Measurements from ENCODE around the gene MCF2L2.
A peak's percentile ranks its signal among the peaks of the same experiment; 100 is the strongest.

The MCF2L2 gene

GRCh38 chr3:183192650-183193300 is 235.6 kb downstream of the MCF2L2 start:
- no peak overlapping the region for H3K4me3 ChIP-seq (IDR thresholded peaks at IDR 0.05; ENCODE audit: insufficient read depth, low read depth, low read length)
- H4K20me1 ChIP-seq (ENCODE audit: insufficient read depth): no peaks in the 10 kb centered on the region
- no peak for TF ChIP-seq CTCF (conservative IDR thresholded peaks at IDR 0.05; ENCODE audit: low read depth, low read length)
- no peak overlapping the region for H3K9ac ChIP-seq
- H3K4me2 ChIP-seq: no peak overlapping the region
- no peaks in the 10 kb centered on the region for H3K79me2 ChIP-seq (ENCODE audit: insufficient read depth, low read depth)
- no peaks in the 10 kb centered on the region for H3K36me3 ChIP-seq (ENCODE audit: insufficient read depth)
- H2AFZ ChIP-seq (ENCODE audit: low read depth): no peak overlapping the region
- H3K27ac ChIP-seq: no peak overlapping the region
- no peaks in the 10 kb centered on the region for H3K27me3 ChIP-seq (ENCODE audit: insufficient read depth, low read depth)
- H3K4me1 ChIP-seq (ENCODE audit: low read depth, poor library complexity, severe bottlenecking): no peaks in the 10 kb centered on the region

- Histone ChIP-seq H3K79me2 (ENCODE audit: insufficient read depth, low read depth) (no peaks in the 10 kb centered on the region), H3K9ac (no peak overlapping the region), H2AFZ (ENCODE audit: low read depth) (no peak overlapping the region), H4K20me1 (ENCODE audit: insufficient read depth) (no peaks in the 10 kb centered on the region), H3K4me3 (IDR thresholded peaks at IDR 0.05; ENCODE audit: insufficient read depth, low read depth, low read length) (no peak overlapping the region), H3K36me3 (ENCODE audit: insufficient read depth) (no peaks in the 10 kb centered on the region), H3K4me1 (ENCODE audit: low read depth, poor library complexity, severe bottlenecking) (no peaks in the 10 kb centered on the region), H3K27me3 (ENCODE audit: insufficient read depth, low read depth) (no peaks in the 10 kb centered on the region), H3K4me2 (no peak overlapping the region), H3K27ac (no peak overlapping the region)
- TF ChIP-seq CTCF (conservative IDR thresholded peaks at IDR 0.05; ENCODE audit: low read depth, low read length): no peak
These were observed 238.8 kb downstream of the MCF2L2 start for GRCh38 chr3:183189641-183190040.

GRCh38 chr3:183188895-183189462 is 239.4 kb downstream of the MCF2L2 start:
- no peak overlapping the region for H2AFZ ChIP-seq (ENCODE audit: low read depth)
- no peaks in the 10 kb centered on the region for H4K20me1 ChIP-seq (ENCODE audit: insufficient read depth)
- H3K4me2 ChIP-seq: no peak overlapping the region

GRCh38 chr3:183185696-183186095 is 242.7 kb downstream of the MCF2L2 start:
- Histone ChIP-seq H3K79me2 (ENCODE audit: insufficient read depth, low read depth) (no peaks in the 10 kb centered on the region), H3K36me3 (ENCODE audit: insufficient read depth) (no peaks in the 10 kb centered on the region), H3K27ac (no peak overlapping the region), H3K4me2 (no peak overlapping the region), H3K9ac (no peak overlapping the region), H2AFZ (ENCODE audit: low read depth) (no peak overlapping the region), H3K4me3 (IDR thresholded peaks at IDR 0.05; ENCODE audit: insufficient read depth, low read depth, low read length) (no peak overlapping the region), H3K4me1 (ENCODE audit: low read depth, poor library complexity, severe bottlenecking) (no peaks in the 10 kb centered on the region), H4K20me1 (ENCODE audit: insufficient read depth) (no peaks in the 10 kb centered on the region), H3K27me3 (ENCODE audit: insufficient read depth, low read depth) (no peaks in the 10 kb centered on the region)
- TF ChIP-seq CTCF (conservative IDR thresholded peaks at IDR 0.05; ENCODE audit: low read depth, low read length): no peak

More at GRCh38 chr3:183188895-183189462, 239.4 kb downstream of the MCF2L2 start:
- H3K4me3 ChIP-seq (IDR thresholded peaks at IDR 0.05; ENCODE audit: insufficient read depth, low read depth, low read length): no peak overlapping the region
- H3K36me3 ChIP-seq (ENCODE audit: insufficient read depth): no peaks in the 10 kb centered on the region
- no peaks in the 10 kb centered on the region for H3K27me3 ChIP-seq (ENCODE audit: insufficient read depth, low read depth)
- peak; percentile 52; the same call in 1 of the 2 replicates for TF ChIP-seq CTCF (conservative IDR thresholded peaks at IDR 0.05; ENCODE audit: low read depth, low read length)
- no peak overlapping the region for H3K9ac ChIP-seq
- H3K27ac ChIP-seq: no peak overlapping the region
- no peaks in the 10 kb centered on the region for H3K79me2 ChIP-seq (ENCODE audit: insufficient read depth, low read depth)
- no peaks in the 10 kb centered on the region for H3K4me1 ChIP-seq (ENCODE audit: low read depth, poor library complexity, severe bottlenecking)
